Colon (tissue), 2 donors: ENCODE data around the gene SCGN.
"Not testable (repeated sequence)": the region's sequence is repeated elsewhere in the genome, so short reads cannot be mapped to it uniquely, and the experiment has no call there.

Source experiments
- FAIRE-seq: peaks from 2 replicates; lab custom pipeline; 2012; peaks lifted over from hg19 to GRCh38; lab: Jason Lieb, UNC
- donor health status: control.
- donor health status: control.

SCGN gene

GRCh38 chr6:25730907-25731306 lies 78.9 kb downstream of the SCGN start:
- FAIRE-seq: no peak

GRCh38 chr6:25731721-25732120 lies 79.7 kb downstream of the SCGN start:
- FAIRE-seq: no peak

DNA sequence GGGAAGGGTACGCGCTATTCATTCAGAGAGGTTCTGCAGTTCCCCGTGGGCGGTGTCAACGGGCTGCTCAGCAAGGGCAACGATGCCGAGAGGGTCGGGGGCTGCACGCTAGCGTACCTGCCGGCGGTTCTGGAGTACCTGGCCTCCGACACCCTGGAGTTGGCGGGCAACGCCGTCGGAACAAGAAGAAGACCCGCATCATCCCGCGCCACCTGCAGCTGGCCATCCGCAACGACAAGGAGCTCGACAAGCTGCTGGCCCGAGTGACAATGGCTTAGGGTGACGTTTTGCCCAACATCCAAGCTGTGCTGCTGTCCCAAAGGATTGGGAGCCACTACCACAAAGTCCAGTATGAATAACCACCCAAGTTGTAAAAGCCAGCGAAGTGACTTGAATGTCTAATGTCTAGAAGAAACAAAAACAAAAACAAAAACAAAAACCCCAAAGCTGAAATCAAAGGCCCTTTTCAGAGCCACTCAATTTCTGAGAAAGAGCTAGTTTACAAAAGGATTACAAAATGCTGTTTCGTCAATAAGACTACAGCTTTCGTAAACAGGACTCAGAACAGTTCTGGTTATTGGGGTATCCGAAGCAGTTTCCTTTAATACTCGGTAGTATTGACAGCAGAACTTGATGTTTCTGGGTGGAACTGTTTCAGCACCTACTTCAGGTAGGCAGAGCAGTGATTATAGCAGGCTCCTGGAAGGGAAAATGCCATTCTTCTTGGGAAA lies 80.6 kb downstream of the SCGN start:
- FAIRE-seq: no peak

DNA sequence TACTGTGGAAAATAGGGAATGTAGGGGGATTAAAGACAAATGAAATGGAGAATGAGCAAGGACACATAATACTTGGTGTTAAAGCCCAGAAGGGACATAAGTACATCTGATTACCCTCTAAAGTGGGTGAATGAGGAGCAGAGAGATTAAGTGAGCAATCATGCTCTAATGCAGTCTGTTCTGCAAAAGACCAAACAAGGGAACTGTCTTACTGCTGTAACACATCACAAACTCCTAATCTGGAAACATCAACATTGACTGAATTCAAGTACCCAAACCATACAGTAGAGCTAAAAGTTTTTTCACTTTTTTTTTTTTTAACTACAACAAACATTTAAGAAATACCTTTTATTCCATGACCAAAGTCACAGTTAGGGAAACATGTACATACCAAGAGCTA lies 83.2 kb downstream of the SCGN start:
- FAIRE-seq: no peak

GRCh38 chr6:25743868-25744267 lies 91.9 kb downstream of the SCGN start:
- FAIRE-seq: no peak

- no peak for FAIRE-seq
Observed at GRCh38 chr6:25745836-25746235, 93.8 kb downstream of the SCGN start.

DNA sequence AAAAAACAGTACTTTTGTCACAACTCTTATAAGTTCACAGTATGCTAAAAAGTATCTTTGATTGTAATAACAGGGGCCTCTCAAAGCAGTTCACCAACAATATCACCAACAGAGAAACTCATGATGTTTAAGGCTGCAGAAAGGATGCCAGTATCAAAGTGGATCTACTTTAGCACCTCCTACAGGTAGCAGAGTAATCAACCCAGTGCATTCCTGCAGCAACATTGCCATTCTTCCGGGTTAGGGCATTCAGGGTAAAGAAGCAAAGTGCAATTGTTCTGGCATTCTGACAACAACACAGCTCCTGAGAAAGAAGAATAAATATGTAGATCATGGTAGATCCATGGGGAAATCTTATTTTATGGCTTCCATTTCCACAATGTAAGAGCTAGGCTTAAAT lies 95.0 kb downstream of the SCGN start:
- FAIRE-seq: no peak

- FAIRE-seq: no peak
Observed at GRCh38 chr6:25747477-25747876, 95.5 kb downstream of the SCGN start.

- no peak for FAIRE-seq
Observed at GRCh38 chr6:25748049-25748448, 96.0 kb downstream of the SCGN start.

DNA sequence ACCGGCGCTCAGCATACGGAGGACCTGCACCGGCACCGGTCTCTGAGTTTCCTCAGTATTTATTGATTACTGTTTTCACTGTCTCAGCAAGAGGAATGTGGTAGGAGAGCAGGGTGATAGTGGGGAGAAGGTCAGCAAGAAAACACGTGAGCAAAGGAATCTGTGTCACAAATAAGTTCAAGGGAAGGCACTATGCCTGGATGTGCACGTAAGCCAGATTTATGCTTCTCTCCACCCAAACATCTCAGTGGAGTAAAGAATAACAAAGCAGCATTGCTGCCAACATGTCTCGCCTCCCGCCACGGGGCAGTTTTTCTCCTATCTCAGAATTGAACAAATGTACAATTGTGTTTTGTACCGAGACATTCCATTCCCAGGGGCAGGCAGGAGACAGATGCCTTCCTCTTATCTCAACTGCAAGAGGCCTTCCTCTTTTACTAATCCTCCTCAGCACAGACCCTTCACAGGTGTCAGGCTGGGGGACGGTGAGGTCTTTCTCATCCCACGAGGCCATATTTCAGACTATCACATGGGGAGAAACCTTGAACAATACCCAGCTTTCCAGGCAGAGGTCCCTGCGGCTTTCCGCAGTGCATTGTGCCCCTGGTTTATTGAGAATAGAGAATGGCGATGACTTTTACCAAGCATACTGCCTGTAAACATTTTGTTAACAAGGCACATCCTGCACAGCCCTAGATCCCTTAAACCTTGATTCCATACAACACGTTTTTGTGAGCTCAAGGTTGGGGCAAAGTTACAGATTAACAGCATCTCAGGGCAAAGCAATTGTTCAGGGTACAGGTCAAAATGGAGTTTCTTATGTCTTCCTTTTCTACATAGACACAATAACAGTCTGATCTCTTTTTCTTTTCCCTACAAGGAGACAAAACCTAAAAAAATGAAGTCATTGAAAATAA lies 96.8 kb downstream of the SCGN start:
- FAIRE-seq: not testable (repeated sequence)

DNA sequence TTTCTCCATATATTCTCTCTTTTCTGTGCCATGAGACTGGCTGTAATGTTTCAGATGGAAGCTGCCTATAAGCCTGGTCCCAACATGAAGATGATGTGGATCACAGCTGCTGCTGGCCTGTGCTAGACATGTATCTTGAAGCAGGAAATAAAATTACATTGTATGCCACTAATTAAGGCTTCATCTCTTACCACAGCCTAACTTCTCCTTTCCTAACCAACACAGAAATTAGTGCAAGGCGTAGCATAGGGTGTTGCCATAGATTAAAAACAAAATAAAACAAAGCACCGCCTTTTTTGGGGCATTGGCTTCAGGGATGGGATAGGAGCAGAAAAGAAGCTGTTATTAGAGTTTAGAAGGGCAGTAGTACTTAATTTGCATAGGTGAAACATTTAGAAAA lies 97.8 kb downstream of the SCGN start:
- no peak for FAIRE-seq

DNA sequence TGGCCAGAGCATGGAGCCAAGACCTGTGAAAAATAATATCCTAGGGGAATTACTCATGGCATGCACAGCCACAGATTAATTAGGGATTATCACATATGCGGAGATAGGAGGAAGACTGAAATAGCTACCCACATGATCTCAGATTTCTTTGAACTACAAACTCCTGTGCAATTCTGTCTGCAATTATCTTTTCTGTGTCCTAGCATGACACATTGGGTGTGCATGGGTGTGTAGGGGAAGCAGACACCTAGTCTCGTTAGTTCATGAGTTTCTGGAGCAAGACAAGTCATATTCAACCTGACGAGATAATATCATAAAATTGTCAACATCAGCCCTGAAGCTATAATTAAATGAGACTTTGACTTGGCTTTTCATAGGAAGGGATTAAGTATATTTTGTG lies 98.9 kb downstream of the SCGN start:
- no peak for FAIRE-seq
